ENCODE data around the gene RIMS4. TPM values are rescaled to one million over a fixed set of nuclear protein-coding genes. Genes with fewer than 3 reads are reported as not detected.

Gene RIMS4
- total RNA-seq, 1 donor from 2014 or later, result 3.2 TPM

DNA sequence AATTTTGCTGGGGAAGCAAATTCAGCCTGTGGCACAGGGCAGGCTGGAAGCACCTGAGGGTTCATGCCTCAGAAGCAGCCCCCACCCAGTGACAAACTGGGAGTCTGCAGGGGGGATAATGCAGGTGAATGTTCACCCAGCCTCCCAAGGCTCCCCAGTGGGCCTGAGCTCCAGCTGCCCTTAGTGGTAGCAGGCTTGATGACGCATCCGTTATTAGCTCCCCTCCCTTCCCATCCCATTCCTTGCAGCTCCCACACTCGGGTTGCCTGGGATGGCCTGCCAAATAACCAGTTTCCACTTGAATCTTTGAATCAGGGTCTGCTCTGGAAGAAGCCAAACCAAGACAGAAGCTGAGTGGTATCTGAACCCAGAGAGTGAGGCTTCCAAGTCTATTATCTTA lies 48.9 kb downstream of the RIMS4 start:
- DNase-seq, result no peak
- H3K9me3 ChIP-seq, result no peaks in the 10 kb centered on the region
- H3K27me3 ChIP-seq, result peaks cover 9% of the 10 kb centered on the region
- TF ChIP-seq, protein P1, sequence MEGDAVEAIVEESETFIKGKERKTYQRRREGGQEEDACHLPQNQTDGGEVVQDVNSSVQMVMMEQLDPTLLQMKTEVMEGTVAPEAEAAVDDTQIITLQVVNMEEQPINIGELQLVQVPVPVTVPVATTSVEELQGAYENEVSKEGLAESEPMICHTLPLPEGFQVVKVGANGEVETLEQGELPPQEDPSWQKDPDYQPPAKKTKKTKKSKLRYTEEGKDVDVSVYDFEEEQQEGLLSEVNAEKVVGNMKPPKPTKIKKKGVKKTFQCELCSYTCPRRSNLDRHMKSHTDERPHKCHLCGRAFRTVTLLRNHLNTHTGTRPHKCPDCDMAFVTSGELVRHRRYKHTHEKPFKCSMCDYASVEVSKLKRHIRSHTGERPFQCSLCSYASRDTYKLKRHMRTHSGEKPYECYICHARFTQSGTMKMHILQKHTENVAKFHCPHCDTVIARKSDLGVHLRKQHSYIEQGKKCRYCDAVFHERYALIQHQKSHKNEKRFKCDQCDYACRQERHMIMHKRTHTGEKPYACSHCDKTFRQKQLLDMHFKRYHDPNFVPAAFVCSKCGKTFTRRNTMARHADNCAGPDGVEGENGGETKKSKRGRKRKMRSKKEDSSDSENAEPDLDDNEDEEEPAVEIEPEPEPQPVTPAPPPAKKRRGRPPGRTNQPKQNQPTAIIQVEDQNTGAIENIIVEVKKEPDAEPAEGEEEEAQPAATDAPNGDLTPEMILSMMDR (IDR thresholded peaks at IDR 0.05), result no peak
- no peaks in the 10 kb centered on the region for H3K36me3 ChIP-seq
- no peak for ATAC-seq
- H3K27ac ChIP-seq, result no peak overlapping the region
- no peak overlapping the region for H3K4me3 ChIP-seq
- intact Hi-C loops (cut with DNase I), result no loop called here
- no peaks in the 10 kb centered on the region for H3K4me1 ChIP-seq

DNA sequence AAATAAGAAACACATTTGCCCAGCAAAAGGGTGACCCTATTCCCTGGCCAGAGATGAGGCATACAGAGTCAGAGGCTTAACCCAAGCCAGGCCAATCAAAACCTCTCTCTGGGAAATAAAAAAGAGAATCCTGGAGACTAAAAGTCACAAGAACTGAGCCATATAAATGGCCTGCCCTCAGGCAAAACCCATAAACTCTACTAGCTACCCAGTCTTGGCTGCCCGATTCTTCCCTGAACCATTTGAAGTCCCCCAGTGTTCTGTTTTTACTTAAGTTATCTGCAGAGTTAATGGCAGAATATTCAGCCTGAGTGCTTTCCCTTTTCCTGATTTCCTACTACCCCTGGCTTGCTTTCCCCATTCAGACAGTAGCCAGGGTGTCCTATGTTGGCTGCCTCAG lies 50.8 kb downstream of the RIMS4 start:
- H3K27me3 ChIP-seq, result peaks cover 3% of the 10 kb centered on the region
- no peak overlapping the region for H3K27ac ChIP-seq
- no peak for DNase-seq
- H3K4me1 ChIP-seq, result no peaks in the 10 kb centered on the region
- ATAC-seq, result no peak
- TF ChIP-seq, protein P1 (IDR thresholded peaks at IDR 0.05), result no peak
- no peak overlapping the region for H3K4me3 ChIP-seq
- H3K36me3 ChIP-seq, result no peaks in the 10 kb centered on the region
- intact Hi-C loops (cut with DNase I), result no loop called here
- no peaks in the 10 kb centered on the region for H3K9me3 ChIP-seq

DNA sequence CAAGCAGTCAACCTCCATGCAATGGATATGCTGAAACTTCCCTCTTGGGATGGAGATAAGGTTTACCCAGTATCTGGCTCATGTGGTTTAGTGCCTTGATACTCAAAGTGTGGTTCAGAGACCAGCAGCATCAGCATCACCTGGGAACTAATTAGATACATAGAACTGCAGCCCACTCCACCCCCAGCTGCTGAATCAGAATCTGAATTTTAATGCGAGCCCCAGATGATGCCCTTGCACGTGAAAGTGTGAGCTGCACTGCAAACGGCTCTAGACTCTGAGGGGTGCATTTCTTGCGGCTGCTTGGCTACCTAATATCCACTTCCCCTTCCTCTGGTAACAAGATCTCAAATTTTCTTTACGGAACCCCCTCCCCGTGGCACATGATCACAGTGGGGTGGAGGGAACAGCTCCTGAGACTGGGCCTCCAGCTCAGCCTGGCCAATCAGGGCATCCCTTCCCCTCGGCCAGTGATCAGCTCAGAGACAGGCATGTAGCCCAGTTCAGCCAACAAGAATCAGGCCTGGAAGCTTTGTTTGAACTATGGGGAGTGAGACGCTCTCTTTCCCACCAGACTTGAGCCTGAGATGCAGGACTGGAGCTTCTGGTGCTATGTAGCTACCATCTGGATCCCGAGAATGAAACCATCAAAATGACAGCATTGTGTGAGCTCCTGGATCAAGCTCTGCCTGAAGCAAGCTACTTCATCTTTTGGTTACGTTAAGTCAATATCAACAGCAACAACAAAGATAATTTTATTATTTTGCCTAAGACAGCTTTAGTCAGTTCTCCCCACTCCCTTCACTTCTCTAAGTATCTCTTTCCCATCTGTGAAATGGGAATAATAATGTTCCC lies 51.9 kb downstream of the RIMS4 start:
- Histone ChIP-seq H3K9me3 (no peaks in the 10 kb centered on the region), H3K36me3 (no peaks in the 10 kb centered on the region), H3K4me3 (no peak overlapping the region), H3K4me1 (no peaks in the 10 kb centered on the region), H3K27me3 (peaks cover 3% of the 10 kb centered on the region), H3K27ac (no peak overlapping the region)
- ATAC-seq (no peak), DNase-seq (no peak)
- intact Hi-C loops (cut with DNase I), result no loop called here
- TF ChIP-seq, protein P1 (IDR thresholded peaks at IDR 0.05), result no peak

DNA sequence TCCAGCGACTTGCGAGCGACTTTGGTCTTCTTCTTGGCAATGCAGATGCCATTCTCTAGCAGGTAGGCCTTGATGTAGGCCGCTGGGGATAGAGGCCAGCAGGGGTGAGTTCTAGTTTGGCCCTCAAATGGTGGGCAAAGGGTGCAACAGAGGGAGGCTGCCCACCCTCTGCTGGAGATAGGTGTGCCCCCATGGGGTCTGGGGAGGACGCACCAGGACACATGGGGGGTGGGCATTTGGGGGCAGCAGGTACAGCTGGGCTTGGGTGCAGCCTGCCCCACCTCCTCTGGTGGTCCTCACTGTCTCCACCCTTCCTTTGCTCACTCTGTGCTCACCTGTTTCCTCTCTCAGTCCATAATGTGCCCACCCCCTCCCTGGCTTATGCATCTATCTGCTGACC lies 53.4 kb downstream of the RIMS4 start:
- no peak overlapping the region for H3K27ac ChIP-seq

DNA sequence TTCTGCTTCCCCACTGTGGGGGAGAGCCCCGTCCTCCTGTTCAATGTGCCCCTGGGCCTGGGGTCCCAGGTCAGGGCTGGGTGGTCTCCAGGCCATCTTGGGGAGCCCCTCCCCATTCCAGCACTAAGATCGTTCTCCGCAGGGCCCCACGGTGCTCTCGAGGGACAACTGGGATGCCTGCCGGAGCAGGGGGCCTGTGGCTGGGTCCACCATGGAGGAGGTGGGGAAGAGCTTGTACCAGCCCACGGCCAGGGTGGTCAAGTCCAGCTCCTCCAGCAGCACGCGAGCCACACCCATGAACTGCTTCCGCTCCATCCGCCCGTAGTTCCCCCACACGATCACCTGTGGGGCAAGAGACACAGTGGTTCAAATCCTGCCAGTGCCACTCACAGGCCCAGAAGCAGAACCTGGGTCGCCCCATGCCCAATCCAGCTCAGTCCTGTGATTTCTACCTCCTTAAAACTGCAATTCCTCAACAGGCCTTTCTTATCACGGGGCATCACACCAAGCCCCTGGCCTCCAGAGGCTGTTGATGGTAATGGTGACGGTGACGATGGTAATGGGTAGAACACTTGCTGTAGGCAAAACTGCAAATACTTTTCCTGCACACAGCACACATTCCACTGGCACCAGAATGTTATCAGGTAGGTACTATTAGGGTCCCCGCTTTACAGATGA lies 54.2 kb downstream of the RIMS4 start:
- no peak overlapping the region for H3K4me3 ChIP-seq
- intact Hi-C loops (cut with DNase I), result no loop called here
- H3K36me3 ChIP-seq, result no peaks in the 10 kb centered on the region
- no peaks in the 10 kb centered on the region for H3K4me1 ChIP-seq
- H3K27ac ChIP-seq, result no peak overlapping the region
- TF ChIP-seq, protein P1 (IDR thresholded peaks at IDR 0.05), result no peak
- H3K9me3 ChIP-seq, result no peaks in the 10 kb centered on the region
- H3K27me3 ChIP-seq, result peaks cover 3% of the 10 kb centered on the region
- no peak for DNase-seq
- ATAC-seq, result no peak

More for the DNA sequence above, 53.4 kb downstream of the RIMS4 start:
- intact Hi-C loops (cut with DNase I), result no loop called here
- no peak for ATAC-seq
- no peak for DNase-seq
- no peaks in the 10 kb centered on the region for H3K4me1 ChIP-seq
- peaks cover 3% of the 10 kb centered on the region for H3K27me3 ChIP-seq
- TF ChIP-seq, protein P1 (IDR thresholded peaks at IDR 0.05), result no peak
- no peak overlapping the region for H3K4me3 ChIP-seq
- no peaks in the 10 kb centered on the region for H3K9me3 ChIP-seq
- H3K36me3 ChIP-seq, result no peaks in the 10 kb centered on the region
